Measurements from ENCODE around the gene EPS8L2. TPM values are rescaled to one million over a fixed set of nuclear protein-coding genes. Genes with fewer than 3 reads are reported as not detected.

The EPS8L2 gene
- total and polyA plus RNA-seq, 2 of the 13 experiments (the other 11 are each of a cell fraction or from before 2014, with no cell fraction given), result 89.3 to 416 TPM

- TF ChIP-seq ZNF792 (CRISPR knock-in tag; IDR thresholded peaks at IDR 0.05) (peak; percentile 93), ZNF274 (CRISPR knock-in tag; IDR thresholded peaks at IDR 0.05) (no peak), ZBTB38 (CRISPR knock-in tag; IDR thresholded peaks at IDR 0.05) (peak; percentile 13; the same call in 1 of the 2 replicates), ZNF451 (CRISPR knock-in tag; IDR thresholded peaks at IDR 0.05) (peak; percentile 79; the same call in 1 of the 2 replicates), ZNF225 (CRISPR knock-in tag; IDR thresholded peaks at IDR 0.05) (peak; percentile 60; the same call in 1 of the 2 replicates), MZF1 (CRISPR knock-in tag; IDR thresholded peaks at IDR 0.05; ENCODE audit: borderline replicate concordance) (no peak), ZFX (CRISPR knock-in tag; IDR thresholded peaks at IDR 0.05; ENCODE audit: low read depth) (peak; percentile 88), ZNF431 (CRISPR knock-in tag; IDR thresholded peaks at IDR 0.05; ENCODE audit: borderline replicate concordance, low read depth) (peak; percentile 57; the same call in 1 of the 2 replicates), SYNCRIP (IDR thresholded peaks at IDR 0.05; ENCODE audit: insufficient read depth, low read depth, low read length) (no peak), NCOA2 (CRISPR knock-in tag; IDR thresholded peaks at IDR 0.05) (peak; percentile 80), KLF16 (CRISPR knock-in tag; IDR thresholded peaks at IDR 0.05) (no peak; a peak in 1 of 4 replicates), ZSCAN25 (CRISPR knock-in tag; IDR thresholded peaks at IDR 0.05) (peak; percentile 96), SMARCE1 (IDR thresholded peaks at IDR 0.05; ENCODE audit: borderline replicate concordance) (no peak), SMAD1 (CRISPR knock-in tag; IDR thresholded peaks at IDR 0.05; ENCODE audit: borderline replicate concordance, low read depth) (peak; percentile 73; the same call in 1 of the 2 replicates), MXD3 (CRISPR knock-in tag; IDR thresholded peaks at IDR 0.05) (0 out of 2 replicates have a peak, but pooled peaks have one; percentile 19), PHF5A (CRISPR knock-in tag; IDR thresholded peaks at IDR 0.05; ENCODE audit: low read depth, unreplicated experiment) (peak; percentile 54), MEIS2 (CRISPR knock-in tag; IDR thresholded peaks at IDR 0.05) (peak; percentile 85; the same call in 1 of the 2 replicates), PATZ1 (CRISPR knock-in tag; IDR thresholded peaks at IDR 0.05) (peak; percentile 82), ETV6 (CRISPR knock-in tag; conservative IDR thresholded peaks at IDR 0.05) (no peak)
- TF ChIP-seq, protein P1, sequence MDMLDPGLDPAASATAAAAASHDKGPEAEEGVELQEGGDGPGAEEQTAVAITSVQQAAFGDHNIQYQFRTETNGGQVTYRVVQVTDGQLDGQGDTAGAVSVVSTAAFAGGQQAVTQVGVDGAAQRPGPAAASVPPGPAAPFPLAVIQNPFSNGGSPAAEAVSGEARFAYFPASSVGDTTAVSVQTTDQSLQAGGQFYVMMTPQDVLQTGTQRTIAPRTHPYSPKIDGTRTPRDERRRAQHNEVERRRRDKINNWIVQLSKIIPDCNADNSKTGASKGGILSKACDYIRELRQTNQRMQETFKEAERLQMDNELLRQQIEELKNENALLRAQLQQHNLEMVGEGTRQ (IDR thresholded peaks at IDR 0.05; ENCODE audit: low read depth, low read length), result no peak
- TF ChIP-seq, protein P1 (CRISPR knock-in tag; IDR thresholded peaks at IDR 0.05; ENCODE audit: borderline replicate concordance), result no peak; the same call in 1 of the 2 replicates
- TF ChIP-seq, protein P2, sequence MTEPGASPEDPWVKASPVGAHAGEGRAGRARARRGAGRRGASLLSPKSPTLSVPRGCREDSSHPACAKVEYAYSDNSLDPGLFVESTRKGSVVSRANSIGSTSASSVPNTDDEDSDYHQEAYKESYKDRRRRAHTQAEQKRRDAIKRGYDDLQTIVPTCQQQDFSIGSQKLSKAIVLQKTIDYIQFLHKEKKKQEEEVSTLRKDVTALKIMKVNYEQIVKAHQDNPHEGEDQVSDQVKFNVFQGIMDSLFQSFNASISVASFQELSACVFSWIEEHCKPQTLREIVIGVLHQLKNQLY (CRISPR knock-in tag; IDR thresholded peaks at IDR 0.05), result peak; percentile 91
- TF ChIP-seq, protein P3, sequence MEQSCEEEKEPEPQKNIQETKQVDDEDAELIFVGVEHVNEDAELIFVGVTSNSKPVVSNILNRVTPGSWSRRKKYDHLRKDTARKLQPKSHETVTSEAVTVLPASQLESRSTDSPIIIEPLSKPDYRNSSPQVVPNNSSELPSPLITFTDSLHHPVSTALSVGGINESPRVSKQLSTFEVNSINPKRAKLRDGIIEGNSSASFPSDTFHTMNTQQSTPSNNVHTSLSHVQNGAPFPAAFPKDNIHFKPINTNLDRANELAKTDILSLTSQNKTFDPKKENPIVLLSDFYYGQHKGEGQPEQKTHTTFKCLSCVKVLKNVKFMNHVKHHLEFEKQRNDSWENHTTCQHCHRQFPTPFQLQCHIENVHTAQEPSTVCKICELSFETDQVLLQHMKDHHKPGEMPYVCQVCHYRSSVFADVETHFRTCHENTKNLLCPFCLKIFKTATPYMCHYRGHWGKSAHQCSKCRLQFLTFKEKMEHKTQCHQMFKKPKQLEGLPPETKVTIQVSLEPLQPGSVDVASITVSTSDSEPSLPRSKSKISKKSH (CRISPR knock-in tag; IDR thresholded peaks at IDR 0.05; ENCODE audit: borderline replicate concordance), result peak; percentile 31
Observed at GRCh38 chr11:704781-705645, 1.0 kb upstream of the EPS8L2 start (continued).

Data from HepG2 (cell line).